ENCODE results near the gene PRKAG2.

PRKAG2 gene

GRCh38 chr7:151866761-151867655 lies 9.9 kb downstream of the PRKAG2 start:
- no peak for DNase-seq (ENCODE audit: low read depth in 1 of 2, low spot score in 1 of 2)

GRCh38 chr7:151866028-151866427 lies 10.9 kb downstream of the PRKAG2 start:
- no peak for DNase-seq (ENCODE audit: low read depth in 1 of 2, low spot score in 1 of 2)

GRCh38 chr7:151865070-151865670 lies 11.7 kb downstream of the PRKAG2 start:
- DNase-seq (ENCODE audit: low read depth in 1 of 2, low spot score in 1 of 2): no peak

- no peak for DNase-seq (ENCODE audit: low read depth in 1 of 2, low spot score in 1 of 2)
These were observed 12.4 kb downstream of the PRKAG2 start for GRCh38 chr7:151864561-151864960.

GRCh38 chr7:151864081-151864480 lies 12.8 kb downstream of the PRKAG2 start:
- DNase-seq (ENCODE audit: low read depth in 1 of 2, low spot score in 1 of 2): no peak

GRCh38 chr7:151863386-151864079 lies 13.4 kb downstream of the PRKAG2 start:
- DNase-seq (ENCODE audit: low read depth in 1 of 2, low spot score in 1 of 2): no peak

GRCh38 chr7:151862606-151863381 lies 14.1 kb downstream of the PRKAG2 start:
- DNase-seq (ENCODE audit: low read depth in 1 of 2, low spot score in 1 of 2): no peak

- no peak for DNase-seq (ENCODE audit: low read depth in 1 of 2, low spot score in 1 of 2)
These were observed 15.0 kb downstream of the PRKAG2 start for GRCh38 chr7:151861881-151862280.

GRCh38 chr7:151860771-151861170 lies 16.1 kb downstream of the PRKAG2 start:
- no peak for DNase-seq (ENCODE audit: low read depth in 1 of 2, low spot score in 1 of 2)

- DNase-seq (ENCODE audit: low read depth in 1 of 2, low spot score in 1 of 2): no peak
These were observed 16.8 kb downstream of the PRKAG2 start for GRCh38 chr7:151859948-151860685.

GRCh38 chr7:151859111-151859947 lies 17.6 kb downstream of the PRKAG2 start:
- no peak for DNase-seq (ENCODE audit: low read depth in 1 of 2, low spot score in 1 of 2)

- DNase-seq (ENCODE audit: low read depth in 1 of 2, low spot score in 1 of 2): no peak
These were observed 18.5 kb downstream of the PRKAG2 start for GRCh38 chr7:151858456-151858855.

GRCh38 chr7:151857866-151858450 lies 19.0 kb downstream of the PRKAG2 start:
- no peak for DNase-seq (ENCODE audit: low read depth in 1 of 2, low spot score in 1 of 2)

- DNase-seq (ENCODE audit: low read depth in 1 of 2, low spot score in 1 of 2): no peak
These were observed 19.5 kb downstream of the PRKAG2 start for GRCh38 chr7:151857412-151857811.

GRCh38 chr7:151856516-151856915 lies 20.4 kb downstream of the PRKAG2 start:
- no peak for DNase-seq (ENCODE audit: low read depth in 1 of 2, low spot score in 1 of 2)

- no peak for DNase-seq (ENCODE audit: low read depth in 1 of 2, low spot score in 1 of 2)
These were observed 20.8 kb downstream of the PRKAG2 start for GRCh38 chr7:151856098-151856497.

- no peak for DNase-seq (ENCODE audit: low read depth in 1 of 2, low spot score in 1 of 2)
These were observed 22.2 kb downstream of the PRKAG2 start for GRCh38 chr7:151854720-151855071.

GRCh38 chr7:151853896-151854719 lies 22.8 kb downstream of the PRKAG2 start:
- no peak for DNase-seq (ENCODE audit: low read depth in 1 of 2, low spot score in 1 of 2)
